ENCODE measurements around the gene KIAA1328.

DNA sequence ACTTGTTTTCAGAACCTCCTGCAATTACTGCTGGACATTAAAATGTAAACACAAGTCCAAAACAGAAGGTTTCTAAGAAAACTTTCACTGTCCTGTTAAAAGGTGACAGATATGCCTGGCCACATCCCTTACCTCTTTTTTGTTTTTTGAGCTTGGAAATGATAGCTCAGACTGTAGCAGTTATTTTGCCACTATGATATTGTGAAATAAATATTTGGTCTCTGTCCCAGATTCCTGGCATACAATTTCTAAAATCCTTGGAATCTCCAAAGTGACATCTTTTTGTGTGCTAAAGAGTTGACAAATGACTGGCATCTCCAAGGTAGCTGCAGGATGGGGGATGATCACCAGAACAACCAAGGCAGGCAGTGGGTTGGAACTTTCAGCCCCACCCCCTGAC lies 17.0 kb upstream of the KIAA1328 start:
- TF ChIP-seq EZH2phosphoT487 (IDR thresholded peaks at IDR 0.05; ENCODE audit: insufficient read depth, low read depth) (no peak), EZH2 (IDR thresholded peaks at IDR 0.05; ENCODE audit: insufficient read depth, poor library complexity, severe bottlenecking) (no peak)
